Hindlimb muscle (tissue), 1 donor: ENCODE results near the gene SLC12A7. TPM values are rescaled to one million over a fixed set of nuclear protein-coding genes. Genes with fewer than 3 reads are reported as not detected.

Experiments used
- DNase-seq: peaks from one replicate; pipeline ENCODE4 v3.0.0-alpha.2; 2013
- polyA plus RNA-seq: library from polyadenylated mRNA; unstranded; fragments of 120-200 nt; gene quantifications from one replicate; pipeline ENCODE4 v1.2.1, GENCODE V29; 2013; ENCODE audit not compliant: insufficient read length

The SLC12A7 gene
- polyA plus RNA-seq, 1 donor: 10.2 TPM

DNA sequence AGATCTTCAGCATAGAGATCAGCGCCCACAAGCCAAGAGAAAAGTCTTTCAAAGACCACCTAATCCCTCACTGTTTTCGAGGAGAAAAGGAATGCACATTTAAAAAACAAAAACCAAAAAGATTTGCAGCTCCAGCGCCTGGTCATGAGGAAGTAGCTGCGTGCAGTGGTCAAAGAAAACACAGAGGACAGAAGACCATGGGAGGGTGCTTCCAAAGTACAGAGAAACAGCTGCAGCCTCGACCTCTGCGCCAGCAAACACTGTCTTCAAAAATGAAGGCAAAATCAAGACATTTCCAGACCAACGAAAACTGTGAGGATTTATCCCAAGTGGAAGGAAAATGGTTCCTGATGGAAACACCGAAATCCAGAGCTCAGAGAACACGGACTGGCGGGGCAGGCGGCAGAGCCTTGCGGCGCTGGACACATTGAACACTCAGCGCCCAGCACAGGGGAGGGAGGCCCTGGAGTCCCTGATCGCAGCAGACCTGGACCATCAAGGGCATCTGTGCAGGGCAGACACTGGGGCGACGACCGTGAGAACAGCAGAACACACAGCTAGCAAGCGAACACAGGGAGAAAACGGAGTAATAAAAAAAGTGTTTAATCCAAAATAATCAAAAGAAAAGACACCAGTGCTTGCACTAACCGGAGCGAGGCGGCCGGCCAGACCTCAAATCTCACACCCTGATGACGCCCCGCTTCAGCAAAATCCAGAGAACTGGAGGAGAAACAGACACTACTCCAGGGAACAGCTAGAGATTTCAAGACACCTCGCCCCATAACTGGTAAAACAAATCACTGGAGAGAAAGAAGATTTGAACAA, 12.6 kb upstream of the SLC12A7 start:
- DNase-seq: no peak

DNA sequence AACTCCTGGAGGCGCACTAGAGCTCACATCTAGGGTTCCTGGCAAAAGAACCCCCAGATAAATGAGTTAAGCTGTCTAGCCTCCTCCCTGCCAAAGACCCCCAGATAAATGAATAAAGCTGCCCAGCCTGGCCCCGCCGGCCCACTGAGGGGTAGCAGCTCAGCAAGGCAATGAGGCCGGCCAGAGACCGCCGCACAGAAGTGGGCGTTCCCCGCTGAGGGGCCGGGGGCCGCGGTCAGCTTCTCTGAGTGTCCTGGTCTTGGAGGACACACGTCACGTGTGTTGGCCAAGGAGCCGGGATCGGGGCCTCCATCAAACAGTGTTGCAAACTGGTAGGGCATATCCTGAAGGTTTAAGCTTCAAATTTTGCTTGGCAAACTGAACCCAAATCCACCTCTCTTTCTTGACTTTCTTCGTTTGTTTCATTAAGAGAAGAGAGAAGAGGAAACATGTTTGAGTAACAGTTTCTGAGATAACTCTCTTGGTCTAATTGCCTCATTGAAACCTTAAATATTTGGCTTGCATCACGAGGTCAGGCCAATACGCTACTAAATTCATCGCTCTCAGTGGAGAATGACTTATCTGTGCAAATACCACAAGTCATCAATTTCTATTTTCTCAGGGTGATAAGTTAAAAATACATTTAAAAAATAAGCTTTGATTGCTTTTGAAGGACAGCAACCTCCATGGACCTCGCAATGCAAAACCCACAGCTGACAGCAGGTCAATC, 11.7 kb upstream of the SLC12A7 start:
- no peak for DNase-seq

DNA sequence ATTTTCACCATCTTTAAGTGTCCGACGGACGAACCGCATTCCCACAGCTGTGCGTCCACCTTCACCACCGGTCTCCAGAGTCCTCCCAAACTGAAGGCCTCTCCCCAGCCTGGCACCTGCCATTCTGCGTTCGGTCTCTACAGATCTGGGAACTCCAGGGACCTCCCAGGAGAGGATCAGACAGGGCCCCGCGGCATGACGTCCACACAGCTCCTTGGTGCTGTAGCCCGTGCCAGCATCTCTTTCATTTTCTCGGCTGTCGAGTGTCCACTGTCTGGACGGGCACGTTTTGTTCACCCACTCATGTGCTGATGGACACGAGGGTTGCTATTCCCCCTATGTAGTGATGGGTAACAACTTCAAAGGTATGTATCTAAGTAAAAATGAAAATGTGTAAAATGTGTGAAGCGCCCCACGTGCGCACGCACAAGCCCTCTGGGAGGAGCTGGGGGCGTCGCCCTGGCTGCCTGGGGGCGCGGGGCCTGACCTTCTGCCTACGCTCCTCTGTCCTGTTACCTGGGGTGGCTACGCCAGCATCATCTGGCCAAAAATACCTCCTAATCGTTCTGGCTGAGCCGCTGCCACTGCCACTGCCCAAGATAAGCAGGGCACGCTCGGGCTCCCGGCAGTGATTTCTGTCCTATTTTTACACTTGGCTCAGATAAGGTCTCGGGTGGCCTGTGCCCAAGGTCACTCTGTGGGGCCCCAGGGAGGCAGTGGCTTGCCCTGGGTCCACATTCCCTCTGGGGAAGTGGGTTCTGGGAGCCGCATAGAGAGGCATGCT, 10.8 kb upstream of the SLC12A7 start:
- DNase-seq: no peak

DNA sequence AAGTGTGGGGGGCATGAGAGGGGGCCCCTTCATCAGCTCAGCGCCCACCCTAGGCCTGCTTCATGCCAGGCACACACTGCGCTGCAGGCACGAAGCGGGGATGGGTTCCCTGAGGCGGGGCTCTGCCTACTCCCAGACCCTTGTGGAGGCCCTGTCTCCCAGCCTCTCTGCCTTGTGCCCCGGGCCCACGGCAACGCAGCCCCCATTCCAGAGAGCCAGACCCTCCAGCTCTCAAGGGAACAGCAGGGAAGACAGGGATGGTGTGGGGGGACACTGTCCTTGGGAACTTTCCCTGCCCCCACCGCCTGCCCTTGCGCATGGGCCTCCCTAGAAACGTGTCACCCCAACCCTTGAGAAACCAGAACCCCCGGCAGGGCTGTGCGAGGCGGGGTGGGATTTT, 10.0 kb upstream of the SLC12A7 start:
- no peak for DNase-seq

DNA sequence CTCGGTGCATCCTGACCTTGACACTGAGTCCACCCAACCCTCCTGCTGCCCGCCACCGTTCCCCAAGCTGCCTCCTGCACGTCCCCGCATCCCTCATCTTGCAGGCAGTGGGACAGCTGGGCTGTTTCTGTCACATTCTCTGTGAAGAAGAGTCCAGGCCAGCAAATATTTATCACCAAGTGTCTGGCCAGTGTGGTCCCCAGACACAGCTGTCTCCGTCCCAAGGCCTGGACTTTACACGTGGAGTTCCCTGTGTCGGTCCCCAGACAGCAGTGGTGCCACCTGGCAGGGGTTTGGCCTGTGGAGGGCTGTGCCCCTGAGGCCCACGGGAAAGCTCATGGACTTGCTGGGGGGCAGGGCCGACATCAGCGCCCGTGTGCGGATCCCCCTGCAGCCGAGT, 9.2 kb upstream of the SLC12A7 start:
- no peak for DNase-seq

DNA sequence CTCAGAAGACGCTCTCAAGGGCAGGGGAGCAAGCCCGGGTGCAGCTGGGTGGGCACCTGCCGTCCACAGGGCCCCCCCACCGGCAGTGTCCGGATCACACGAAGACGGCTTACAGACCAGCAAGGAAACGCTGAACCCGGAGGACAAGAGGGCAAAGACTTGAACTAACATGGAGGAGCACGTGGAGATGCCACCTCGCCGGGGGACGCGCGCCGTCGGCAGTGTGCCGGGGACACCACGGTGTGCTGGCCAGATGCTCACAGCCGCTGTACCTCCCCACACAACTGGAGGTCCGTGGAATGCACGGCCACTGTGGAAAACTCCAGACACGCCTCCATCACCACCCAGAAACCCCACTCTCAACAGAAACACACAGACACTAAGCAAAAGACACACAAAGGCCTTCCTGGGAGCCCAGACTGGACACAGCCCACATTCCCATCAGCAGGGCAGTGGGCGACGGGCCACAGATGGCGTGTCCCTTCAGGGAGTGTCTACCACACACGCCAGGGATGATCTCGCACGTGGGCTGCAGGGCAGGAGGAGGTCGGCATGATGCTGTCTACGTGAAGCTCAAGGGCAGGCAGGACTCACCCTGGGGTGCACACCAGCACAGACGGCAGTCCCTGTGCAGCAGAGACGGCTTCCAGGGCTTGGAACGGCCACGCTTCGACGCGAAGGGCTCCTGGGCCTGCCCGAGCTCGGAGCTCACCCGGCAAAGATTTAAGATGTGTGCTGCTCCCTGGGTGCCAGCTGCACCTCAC, 8.6 kb upstream of the SLC12A7 start:
- no peak for DNase-seq

DNA sequence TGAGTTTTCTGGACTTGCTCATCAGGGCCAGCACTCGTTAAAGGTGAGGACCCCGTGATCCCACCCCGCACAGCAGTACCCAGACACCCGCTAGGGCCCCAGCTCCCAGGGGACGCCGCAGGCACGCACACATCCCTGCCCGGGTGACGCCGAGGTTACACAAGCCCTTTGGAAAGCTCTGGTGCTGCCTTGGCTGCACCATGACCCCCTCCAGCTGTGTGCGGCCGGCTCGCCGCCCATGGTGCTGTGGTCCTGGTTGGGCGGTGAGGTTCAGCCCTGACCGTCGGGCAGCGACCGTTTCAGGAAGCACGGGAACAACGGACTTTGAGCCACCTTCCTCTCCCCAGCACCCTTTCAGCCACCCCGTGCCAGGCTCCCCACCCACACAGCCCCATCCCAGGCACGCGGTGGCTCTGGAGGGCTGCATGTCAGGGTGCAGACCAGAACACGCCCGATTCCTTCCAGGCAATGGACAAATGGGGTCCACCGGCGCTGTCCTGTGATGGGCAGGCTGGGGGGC, 7.5 kb upstream of the SLC12A7 start:
- no peak for DNase-seq

DNA sequence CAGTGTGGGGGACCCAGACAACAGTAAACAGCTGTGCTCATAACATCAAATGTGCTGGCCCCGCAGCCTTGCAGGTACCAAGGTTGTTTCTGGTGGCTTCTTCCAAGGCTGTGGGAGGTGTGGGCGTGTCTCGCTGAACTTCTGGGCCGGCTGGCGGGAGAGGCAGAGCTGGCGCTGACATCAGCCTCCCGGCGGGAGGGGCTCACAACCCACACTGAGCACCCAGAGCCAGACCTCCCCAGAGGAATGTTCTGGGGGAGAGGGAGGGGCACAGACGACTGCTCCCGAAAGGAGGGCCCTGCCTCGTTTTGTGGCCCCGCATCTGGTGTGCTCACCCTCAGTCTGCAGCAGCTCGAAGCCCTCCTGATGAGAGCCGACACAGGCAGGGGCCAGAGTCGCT, 6.9 kb upstream of the SLC12A7 start:
- DNase-seq: no peak

DNA sequence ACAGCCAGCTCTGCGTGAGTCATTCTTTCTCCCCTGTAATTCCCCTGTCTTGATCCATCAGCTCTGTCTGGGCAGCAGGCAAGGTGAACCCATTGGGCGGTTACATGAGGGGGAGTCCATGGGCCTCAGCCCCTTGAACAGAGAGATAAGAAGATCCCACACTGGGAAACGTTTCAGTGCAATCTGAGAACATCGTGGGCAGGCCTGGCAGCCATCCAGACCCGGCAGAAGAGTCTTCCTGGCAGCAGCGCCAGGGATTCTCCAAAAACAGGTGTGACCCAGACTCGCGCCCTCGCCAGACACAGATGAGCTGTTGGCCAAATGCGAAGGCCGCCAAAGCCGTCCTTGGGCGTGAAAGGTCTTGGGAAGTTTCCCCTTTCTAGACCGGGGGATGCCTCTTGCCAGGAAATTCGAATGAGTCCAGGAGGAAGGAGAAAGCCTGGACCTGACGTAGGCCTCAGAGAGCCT, 6.4 kb upstream of the SLC12A7 start:
- DNase-seq: no peak

DNA sequence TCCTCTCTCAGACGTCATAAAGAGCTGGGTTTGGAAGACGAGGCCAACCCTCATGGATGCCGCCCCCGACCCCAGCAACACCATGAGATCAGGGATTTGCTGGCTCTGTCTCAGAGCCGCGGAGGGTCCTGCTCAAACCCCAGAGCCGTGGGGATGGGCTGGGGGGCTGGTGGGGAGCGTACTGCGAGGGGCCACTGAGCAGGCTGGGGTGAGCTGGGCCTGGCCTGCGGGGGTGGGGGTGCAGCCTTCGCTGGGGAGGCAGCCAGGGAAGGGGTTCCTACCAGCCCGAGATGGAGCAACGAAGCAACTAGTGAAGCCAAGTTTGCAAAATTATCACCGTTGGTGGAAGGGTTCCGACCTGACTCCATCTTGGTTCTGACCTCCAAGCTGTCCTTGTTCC, 5.1 kb upstream of the SLC12A7 start:
- DNase-seq: no peak

DNA sequence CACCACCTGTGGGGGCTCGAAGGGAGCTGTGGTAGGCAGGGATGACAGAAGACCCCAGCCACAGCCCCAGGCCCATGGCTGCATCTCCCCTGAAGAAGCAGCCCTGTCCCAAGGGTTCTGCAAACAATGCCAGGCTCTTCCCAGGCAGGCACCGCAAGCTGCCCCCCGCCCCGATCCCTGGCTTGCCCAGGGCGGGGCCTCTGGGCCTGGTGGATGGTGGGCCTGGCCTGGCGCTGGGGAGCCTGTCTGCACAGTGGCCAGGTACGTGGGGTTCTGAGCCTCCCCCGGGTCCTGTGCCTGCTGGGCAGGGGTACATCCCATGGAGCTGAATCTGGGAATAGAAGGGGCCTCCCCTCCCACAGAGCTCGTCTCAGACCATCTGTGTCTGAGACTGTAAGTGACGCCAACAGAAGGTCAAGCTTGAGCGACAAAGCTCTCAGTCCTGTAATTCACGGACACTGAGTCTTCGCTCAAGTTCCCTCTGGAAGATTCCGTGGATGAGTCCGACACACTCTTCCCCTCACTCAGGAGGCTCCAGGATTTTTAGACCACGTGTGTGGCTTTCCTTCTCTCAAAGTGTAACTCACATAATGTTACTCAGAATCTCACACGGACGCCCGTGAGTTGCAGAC, 4.4 kb upstream of the SLC12A7 start:
- no peak for DNase-seq

DNA sequence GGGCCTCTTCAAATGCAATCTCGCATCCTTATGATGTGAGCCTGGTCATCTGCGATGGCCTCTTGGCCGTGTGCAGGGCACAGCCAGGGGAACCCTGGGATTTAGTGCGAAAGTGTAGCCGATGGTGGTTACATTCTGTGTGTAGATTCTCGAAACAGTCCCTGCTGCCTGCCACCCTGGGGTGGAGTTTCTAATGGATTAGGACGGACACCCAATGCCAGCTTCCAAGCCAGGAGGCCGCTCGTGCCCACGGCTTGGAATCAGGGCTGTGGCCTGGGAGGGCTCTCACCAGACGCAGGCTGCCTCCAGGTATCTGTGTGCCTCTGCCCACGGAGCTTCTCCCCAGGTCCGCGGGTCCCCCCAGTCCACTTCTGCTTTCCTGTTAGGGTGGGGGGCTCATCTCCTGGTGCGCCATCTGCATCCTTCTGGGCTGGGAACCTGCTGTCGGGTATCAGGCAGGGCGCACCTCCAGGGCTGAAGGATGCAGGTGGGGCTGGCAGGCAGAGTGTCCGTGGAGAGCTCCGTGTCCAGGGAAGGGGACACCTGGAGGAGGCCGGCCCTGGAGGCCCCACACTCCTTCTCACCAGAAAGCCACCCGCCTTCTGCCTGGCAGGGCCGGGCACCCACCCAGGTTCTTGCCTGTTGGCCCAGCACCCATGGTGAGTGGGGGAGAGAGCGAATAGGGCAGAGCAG, 3.4 kb upstream of the SLC12A7 start:
- no peak for DNase-seq

DNA sequence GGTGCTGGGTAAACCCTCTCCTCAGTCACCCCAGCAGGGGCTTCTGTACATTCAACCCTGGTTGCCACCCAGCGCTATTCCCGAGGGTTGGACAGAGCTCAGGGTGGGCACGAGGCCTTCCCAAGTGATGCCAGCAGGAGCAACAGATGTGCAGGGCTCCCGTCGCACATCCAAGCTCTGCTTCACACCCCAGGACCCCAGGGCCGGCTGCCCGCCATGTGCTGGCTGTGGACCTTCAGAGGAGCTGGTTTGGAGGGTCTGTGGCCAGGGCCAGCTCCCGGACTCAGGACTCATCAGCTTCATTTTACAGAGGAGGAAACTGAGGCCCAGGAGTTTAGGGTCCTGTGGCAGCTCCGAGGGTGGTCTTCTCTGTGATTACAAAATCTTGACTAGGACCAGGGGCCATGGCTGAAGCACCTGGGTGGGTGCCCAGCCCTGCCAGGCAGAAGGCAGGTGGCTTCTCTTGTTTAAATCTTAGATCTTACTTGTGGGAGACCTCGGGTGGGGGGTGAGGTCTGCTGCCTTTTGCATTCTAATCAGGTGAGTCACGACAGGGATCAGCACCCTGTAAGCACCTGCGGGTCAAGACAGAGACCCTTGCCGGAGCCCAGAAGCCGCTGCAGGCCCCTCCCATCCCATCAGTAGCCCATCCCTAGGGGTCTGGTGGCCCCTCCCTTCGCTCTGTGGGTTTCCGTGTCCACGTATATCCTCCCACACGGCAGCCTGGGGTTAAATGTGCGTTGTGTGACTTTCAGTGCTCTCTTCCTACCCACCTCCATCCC, 2.1 kb upstream of the SLC12A7 start:
- DNase-seq: no peak

DNA sequence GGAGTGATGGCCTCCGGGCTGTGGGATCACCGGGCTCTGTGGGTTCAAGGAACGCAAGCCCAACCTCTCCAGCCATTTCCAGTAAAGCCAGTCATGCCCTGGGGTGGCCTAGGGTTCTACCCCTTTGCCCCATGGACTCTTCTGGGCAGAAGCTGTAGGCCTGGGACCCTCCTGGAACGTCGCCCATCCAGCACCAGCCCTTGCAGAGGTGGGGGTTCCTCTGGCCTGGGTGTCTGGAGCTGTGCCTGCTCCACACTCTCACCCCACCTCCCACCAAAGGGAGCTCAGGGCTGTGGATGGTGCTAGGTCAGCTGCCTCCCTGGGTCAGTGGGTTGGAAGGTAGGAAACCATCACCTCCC, 1.4 kb upstream of the SLC12A7 start:
- DNase-seq: no peak

DNA sequence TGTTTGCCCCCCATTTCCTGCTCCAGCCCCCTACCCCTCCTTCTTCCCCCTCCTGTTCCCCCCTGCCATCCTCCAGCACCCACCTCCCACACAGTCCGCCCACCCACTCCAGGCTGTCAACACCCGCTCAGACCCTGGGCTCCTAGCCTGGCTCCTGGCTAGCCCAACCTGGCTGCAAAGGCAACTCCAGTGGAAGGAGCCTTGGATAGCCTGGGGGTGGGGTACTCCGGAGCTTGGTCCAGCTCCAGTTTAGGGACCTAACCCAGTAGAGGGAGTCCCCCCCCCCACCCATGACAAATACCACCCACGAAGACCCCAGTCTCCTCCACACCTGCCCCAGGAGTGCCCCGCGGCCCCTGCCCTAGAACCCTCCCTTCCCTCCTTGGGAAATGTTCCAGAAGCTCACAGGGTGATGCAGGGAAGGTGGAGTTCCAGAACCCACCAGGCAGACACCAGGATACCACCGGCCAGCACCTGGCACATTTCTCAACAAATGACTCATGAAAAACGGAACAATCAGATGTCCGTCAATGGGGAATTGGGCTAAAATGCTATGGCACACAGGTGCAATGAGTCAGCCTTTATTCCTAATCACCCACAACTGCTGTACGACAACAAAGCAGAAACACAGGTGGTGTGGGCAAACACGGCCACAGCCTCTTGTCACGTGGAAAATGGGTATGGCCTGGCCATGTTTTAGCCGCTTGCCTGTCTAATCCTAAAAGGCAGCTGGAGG, 901 bp upstream of the SLC12A7 start:
- no peak for DNase-seq

DNA sequence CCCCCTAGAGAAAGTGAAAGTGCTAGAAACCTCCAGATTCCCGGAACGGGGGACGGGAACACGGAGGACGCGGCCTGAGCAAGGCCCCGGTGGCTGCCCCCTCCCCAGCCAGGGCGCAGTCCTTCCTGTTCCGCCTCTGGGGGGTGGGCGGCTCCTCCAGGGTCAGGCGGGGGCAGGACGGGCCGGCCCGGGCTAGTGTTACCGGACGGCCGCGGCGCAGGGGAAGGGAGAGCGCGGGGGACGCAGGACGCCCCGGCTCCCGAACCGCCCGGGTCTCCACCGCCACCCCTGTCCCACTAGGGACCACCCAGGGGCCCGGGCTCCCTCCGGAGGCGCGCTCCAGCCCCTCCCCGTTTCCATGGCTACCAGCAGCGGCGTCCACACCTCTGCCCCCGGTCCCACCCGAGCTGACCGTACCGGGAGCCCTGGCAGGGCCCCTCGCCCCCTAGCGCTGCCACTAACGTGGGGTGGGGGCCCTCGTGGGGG, 579 bp downstream of the SLC12A7 start:
- DNase-seq: no peak

DNA sequence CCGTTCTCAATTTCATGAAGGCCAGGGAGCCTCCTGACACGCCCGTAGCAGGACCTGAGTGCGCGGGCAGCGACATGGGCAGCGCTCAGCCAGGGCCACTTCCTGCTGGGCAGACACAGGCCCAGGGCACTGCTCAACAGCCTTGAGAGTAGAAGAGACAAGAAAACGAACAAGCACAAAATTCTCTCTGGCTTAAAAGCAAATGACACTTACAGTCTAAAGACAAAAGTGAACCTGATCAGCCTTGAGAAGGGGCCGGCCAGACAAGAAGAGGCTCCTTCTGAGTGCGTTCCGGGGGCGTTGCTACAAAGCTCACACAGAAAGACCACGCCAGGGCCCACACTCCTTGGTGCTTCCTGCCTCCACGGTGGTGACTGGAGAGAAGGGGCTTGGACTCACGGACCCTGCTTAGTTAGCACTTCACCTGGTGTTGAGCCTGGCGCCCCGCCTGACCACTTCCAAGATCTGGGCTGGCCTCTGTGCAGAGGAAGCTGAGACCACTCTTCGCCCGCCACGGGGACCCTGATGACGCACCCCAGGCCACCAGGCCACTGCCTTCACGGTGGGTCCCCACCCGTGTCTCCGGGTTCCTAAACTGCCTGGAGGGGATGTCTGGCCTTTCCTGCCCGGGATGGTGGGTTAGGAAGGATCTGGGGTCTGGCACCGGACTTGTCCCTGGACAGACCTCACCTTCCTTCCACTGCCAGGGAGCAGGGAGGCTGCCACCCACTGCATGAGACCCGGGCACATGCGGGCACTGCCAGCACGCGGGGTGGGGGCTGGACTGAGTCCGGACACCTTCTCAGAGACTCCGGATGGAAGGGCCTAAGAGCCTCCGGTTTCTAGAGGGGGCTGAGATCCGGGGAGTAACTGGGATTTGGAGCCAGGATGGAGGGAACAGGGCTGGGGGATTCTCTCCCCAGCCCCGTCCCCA, 1.3 kb downstream of the SLC12A7 start:
- no peak for DNase-seq
